Nephron progenitor cell (in vitro differentiated cells): ENCODE measurements around the gene CD300H.

Experiments
- DNase-seq: peaks from one replicate; pipeline ENCODE4 v3.0.0; 2021
- H3K27ac Mint-ChIP-seq: 2 replicates; pipeline ENCODE4 v1.8.0; 2021; ENCODE audit warnings: mild to moderate bottlenecking, moderate library complexity, mixed read lengths
- H3K27me3 Mint-ChIP-seq: 2 replicates; pipeline ENCODE4 v1.8.0; 2021; ENCODE audit warnings: mild to moderate bottlenecking, low read depth, mixed read lengths; ENCODE audit not compliant: poor library complexity
- H3K36me3 Mint-ChIP-seq: 2 replicates; pipeline ENCODE4 v1.8.0; 2021; ENCODE audit warnings: low read depth, mixed read lengths
- H3K4me1 Mint-ChIP-seq: 2 replicates; pipeline ENCODE4 v1.8.0; 2021; ENCODE audit warnings: mixed read lengths
- H3K4me3 Mint-ChIP-seq: 2 replicates; pipeline ENCODE4 v1.8.0; 2021; ENCODE audit warnings: mild to moderate bottlenecking, moderate library complexity, mixed read lengths
- H3K9me3 Mint-ChIP-seq: 2 replicates; pipeline ENCODE4 v1.8.0; 2021; ENCODE audit warnings: mild to moderate bottlenecking, moderate library complexity, mixed read lengths
- TF ChIP-seq, protein P1 (sequence below): fragments of 200-600 bp; sonication (generic); IDR thresholded peaks from 2 replicates; pipeline ENCODE4 v1.5.0; 2021; ENCODE audit warnings: antibody characterized with exemption

The CD300H gene

DNA sequence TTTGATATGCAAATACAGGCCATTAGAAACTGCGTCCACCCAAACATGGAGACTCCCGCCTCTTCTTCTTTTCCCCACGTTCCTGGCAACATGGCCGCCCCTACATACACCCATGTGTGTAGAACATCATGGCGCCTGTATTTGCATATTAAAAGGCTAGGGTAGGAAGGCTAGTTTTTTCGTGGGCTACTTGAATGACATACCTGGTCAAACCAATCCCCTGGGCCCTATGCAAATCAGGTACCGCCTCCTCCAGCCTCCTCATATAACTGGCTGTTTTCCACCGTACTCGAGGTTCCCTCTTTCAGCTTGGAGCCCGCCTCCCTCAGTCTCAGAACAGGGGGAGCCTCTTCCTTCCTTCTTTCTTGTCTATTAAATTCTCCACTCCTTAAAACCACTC lies 35.2 kb downstream of the CD300H start:
- Mint-ChIP-seq H3K9me3 (peaks cover 19% of the 10 kb centered on the region), H3K27me3 (peaks cover 48% of the 10 kb centered on the region), H3K4me1 (no peaks in the 10 kb centered on the region), H3K4me3 (no peak overlapping the region), H3K36me3 (no peaks in the 10 kb centered on the region), H3K27ac (no peak overlapping the region)
- no peak for DNase-seq
- TF ChIP-seq, protein P1, sequence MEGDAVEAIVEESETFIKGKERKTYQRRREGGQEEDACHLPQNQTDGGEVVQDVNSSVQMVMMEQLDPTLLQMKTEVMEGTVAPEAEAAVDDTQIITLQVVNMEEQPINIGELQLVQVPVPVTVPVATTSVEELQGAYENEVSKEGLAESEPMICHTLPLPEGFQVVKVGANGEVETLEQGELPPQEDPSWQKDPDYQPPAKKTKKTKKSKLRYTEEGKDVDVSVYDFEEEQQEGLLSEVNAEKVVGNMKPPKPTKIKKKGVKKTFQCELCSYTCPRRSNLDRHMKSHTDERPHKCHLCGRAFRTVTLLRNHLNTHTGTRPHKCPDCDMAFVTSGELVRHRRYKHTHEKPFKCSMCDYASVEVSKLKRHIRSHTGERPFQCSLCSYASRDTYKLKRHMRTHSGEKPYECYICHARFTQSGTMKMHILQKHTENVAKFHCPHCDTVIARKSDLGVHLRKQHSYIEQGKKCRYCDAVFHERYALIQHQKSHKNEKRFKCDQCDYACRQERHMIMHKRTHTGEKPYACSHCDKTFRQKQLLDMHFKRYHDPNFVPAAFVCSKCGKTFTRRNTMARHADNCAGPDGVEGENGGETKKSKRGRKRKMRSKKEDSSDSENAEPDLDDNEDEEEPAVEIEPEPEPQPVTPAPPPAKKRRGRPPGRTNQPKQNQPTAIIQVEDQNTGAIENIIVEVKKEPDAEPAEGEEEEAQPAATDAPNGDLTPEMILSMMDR: no peak

DNA sequence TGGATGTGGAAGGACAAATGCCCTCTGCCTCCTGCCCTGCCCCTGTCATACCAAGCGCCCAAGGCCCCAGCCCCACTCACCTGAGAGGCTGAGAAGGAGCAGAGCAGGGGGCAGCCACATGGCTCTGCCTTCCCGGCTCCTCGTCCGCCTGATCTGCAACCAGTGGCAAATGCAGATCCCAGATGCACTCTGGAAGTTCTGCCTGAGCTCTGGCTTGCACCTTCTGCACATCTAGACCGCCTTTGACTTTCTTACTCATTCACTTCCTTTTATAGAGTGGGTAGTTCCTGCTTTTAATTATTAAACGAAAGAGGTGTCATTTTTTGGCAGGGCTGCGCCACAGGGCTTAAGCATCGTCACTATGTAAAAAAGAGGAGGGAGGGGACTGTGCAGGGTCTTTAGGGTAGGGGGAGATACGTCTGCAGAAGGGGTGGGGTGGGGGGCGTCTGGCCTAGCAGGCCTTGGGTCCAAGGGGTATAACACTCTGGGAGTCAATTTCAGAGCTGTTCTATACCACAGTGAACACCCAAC lies 36.0 kb downstream of the CD300H start, which contains the start of gene CD300LB:
Gene CD300LB (minus strand): TSS at position 245 of the 531 bp plus-strand sequence. CDS start 125 bp downstream, at position 120.
- Mint-ChIP-seq H3K9me3 (peaks cover 19% of the 10 kb centered on the region), H3K4me3 (no peak within 1 kb of the TSS), H3K27me3 (peaks cover 45% of the 10 kb centered on the region), H3K4me1 (no peaks in the 10 kb centered on the region), H3K27ac (no peak within 1 kb of the TSS), H3K36me3 (no peaks in the 10 kb centered on the region)
- no peak for DNase-seq
- TF ChIP-seq, protein P1: no peak

DNA sequence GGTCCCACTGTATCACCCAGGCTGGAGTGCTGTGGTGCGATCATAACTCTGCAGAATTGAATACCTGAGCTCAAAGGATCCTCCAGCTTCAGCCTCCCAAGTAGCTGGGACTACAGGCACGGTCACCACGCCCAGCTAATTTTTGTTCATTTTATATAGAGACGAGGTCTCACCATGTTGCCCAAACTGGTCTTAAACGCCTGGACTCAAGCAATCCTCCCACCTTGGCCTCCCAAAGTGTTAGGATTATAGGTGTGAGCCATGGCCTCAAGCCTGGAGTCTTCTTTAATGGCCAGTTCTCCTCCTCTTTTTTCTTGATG lies 36.5 kb downstream of the CD300H start:
- TF ChIP-seq, protein P1: no peak
- no peaks in the 10 kb centered on the region for H3K36me3 Mint-ChIP-seq
- H3K27ac Mint-ChIP-seq: no peak overlapping the region
- peaks cover 16% of the 10 kb centered on the region for H3K9me3 Mint-ChIP-seq
- no peaks in the 10 kb centered on the region for H3K4me1 Mint-ChIP-seq
- no peak for DNase-seq
- no peak overlapping the region for H3K4me3 Mint-ChIP-seq
- H3K27me3 Mint-ChIP-seq: peaks cover 45% of the 10 kb centered on the region

DNA sequence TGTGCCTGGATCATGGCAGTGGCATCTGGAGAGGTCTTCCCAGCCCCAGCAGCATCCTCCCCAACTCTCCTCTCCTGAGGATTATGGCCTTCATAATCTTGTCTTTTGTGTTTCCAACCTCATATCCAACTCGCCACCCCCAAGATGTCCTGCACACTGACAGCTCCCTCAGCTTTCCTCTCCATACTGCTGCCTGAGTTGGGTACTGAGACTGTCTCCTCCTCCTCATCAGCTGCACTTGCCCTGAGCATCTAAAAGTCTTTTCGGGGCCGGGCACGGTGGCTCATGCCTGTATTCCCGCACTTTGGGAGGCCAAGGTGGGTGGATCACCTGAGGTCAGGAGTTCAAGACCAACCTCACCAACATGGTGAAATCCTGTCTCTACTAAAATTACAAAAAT lies 38.1 kb downstream of the CD300H start:
- Mint-ChIP-seq H3K4me3 (no peak overlapping the region), H3K9me3 (peaks cover 7% of the 10 kb centered on the region), H3K4me1 (no peaks in the 10 kb centered on the region), H3K27ac (no peak overlapping the region), H3K36me3 (no peaks in the 10 kb centered on the region), H3K27me3 (peaks cover 42% of the 10 kb centered on the region)
- TF ChIP-seq, protein P1: no peak
- DNase-seq: no peak

DNA sequence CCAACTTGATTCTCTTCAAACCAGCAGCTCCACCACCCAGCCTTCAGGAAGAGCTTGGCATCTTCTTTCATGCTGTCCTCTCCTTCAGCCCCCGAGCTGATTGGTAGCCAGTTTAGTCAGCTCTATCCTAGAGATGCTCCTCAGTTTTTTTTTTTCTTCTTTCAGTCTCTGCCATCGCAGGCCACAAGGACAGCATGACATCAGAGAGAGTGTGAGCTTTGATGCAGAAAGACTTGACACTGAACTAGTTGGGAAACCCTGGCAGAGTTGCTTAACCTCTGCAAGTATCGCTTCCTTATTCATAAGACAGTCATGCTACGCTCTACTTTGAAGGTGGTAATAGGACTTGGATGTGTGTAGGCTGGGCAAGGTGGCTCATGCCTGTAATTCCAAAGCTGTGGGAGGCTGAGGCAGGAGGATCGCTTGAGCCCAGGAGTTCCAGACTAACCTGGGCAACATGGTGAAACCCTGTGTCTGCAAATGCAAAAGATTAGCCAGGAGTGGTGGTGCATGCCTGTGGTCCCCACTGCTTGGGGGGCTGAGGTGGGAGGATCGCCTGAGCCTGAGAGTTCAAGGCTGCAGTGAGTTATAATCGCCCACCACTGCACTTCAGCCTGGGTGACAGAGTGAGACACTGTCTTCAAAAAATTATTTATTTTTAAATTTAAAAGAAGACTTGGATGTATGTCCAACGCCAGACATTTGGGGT lies 38.7 kb downstream of the CD300H start:
- DNase-seq: no peak
- Mint-ChIP-seq H3K4me1 (no peaks in the 10 kb centered on the region), H3K4me3 (no peak overlapping the region), H3K27ac (no peak overlapping the region), H3K27me3 (peaks cover 46% of the 10 kb centered on the region), H3K36me3 (no peaks in the 10 kb centered on the region), H3K9me3 (peaks cover 5% of the 10 kb centered on the region)
- TF ChIP-seq, protein P1: no peak

DNA sequence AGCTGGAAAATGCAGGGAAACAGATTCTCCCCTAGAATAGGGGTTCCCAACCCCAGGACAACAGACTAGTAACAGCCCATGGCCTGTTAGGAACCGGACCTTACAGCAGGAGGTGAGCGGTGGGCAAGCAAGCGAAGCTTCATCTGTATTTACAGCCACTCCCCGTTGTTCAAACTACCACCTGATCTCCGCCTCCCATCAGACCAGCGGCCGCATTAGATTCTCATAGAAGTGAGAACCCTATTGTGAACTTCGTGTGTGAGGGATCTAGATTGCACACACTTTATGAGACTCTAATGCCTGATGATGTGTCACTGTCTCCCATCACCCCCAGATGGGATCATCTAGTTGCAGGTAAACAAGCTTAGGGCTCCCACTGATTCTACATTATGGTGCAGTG lies 39.6 kb downstream of the CD300H start:
- H3K4me3 Mint-ChIP-seq: no peak overlapping the region
- peaks cover 7% of the 10 kb centered on the region for H3K9me3 Mint-ChIP-seq
- no peaks in the 10 kb centered on the region for H3K4me1 Mint-ChIP-seq
- H3K27ac Mint-ChIP-seq: no peak overlapping the region
- H3K27me3 Mint-ChIP-seq: peaks cover 49% of the 10 kb centered on the region
- H3K36me3 Mint-ChIP-seq: no peaks in the 10 kb centered on the region
- TF ChIP-seq, protein P1: no peak
- DNase-seq: no peak
